ENCODE data around the gene ABHD5.
A peak's percentile ranks its signal among the peaks of the same experiment; 100 is the strongest.
"Not testable (repeated sequence)": the region's sequence is repeated elsewhere in the genome, so short reads cannot be mapped to it uniquely, and the experiment has no call there.

Gene ABHD5

GRCh38 chr3:43674345-43675085 is 16.2 kb upstream of the ABHD5 start:
- Mint-ChIP-seq H3K27me3 (peaks cover 2% of the 10 kb centered on the region), H3K4me3 (no peak overlapping the region), H3K27ac (no peak overlapping the region), H3K4me1 (no peaks in the 10 kb centered on the region), H3K9me3 (peaks cover 2% of the 10 kb centered on the region), H3K36me3 (no peaks in the 10 kb centered on the region)
- no peak for DNase-seq
- CTCF ChIA-PET = no interaction called here

- Mint-ChIP-seq H3K36me3 (no peaks in the 10 kb centered on the region), H3K27ac (no peak overlapping the region), H3K4me1 (no peaks in the 10 kb centered on the region), H3K9me3 (peaks cover 4% of the 10 kb centered on the region), H3K27me3 (peaks cover 4% of the 10 kb centered on the region), H3K4me3 (no peak overlapping the region)
- CTCF ChIA-PET = no interaction called here
- DNase-seq = no peak
These were observed 15.1 kb upstream of the ABHD5 start for GRCh38 chr3:43675593-43675992.

- Mint-ChIP-seq H3K4me3 (no peak overlapping the region), H3K36me3 (no peaks in the 10 kb centered on the region), H3K27ac (no peak overlapping the region), H3K4me1 (no peaks in the 10 kb centered on the region), H3K27me3 (peaks cover 4% of the 10 kb centered on the region), H3K9me3 (peaks cover 4% of the 10 kb centered on the region)
- DNase-seq = no peak
- CTCF ChIA-PET = no interaction called here
These were observed 14.3 kb upstream of the ABHD5 start for GRCh38 chr3:43676441-43676840.

- H3K27ac Mint-ChIP-seq, H3K9me3 Mint-ChIP-seq, H3K36me3 Mint-ChIP-seq, DNase-seq, H3K27me3 Mint-ChIP-seq, H3K4me1 Mint-ChIP-seq, H3K4me3 Mint-ChIP-seq: not testable (repeated sequence)
- CTCF ChIA-PET = interaction anchor here (1.2 kb wide), 1 partner anchor 12 kb away, joined by 3 read pairs; no protein-coding TSS in a partner anchor
These were observed 12.4 kb upstream of the ABHD5 start for GRCh38 chr3:43678375-43678774.

GRCh38 chr3:43678887-43679449 is 11.8 kb upstream of the ABHD5 start:
- not testable (repeated sequence) for H3K36me3 Mint-ChIP-seq, DNase-seq, H3K27ac Mint-ChIP-seq, H3K4me3 Mint-ChIP-seq, H3K4me1 Mint-ChIP-seq, H3K9me3 Mint-ChIP-seq, H3K27me3 Mint-ChIP-seq
- CTCF ChIA-PET = interaction anchor here (1.2 kb wide), 1 partner anchor 11 kb away, joined by 3 read pairs; no protein-coding TSS in a partner anchor

GRCh38 chr3:43680857-43681256 is 9.9 kb upstream of the ABHD5 start:
- H3K4me1 Mint-ChIP-seq, CTCF ChIA-PET, H3K36me3 Mint-ChIP-seq, H3K4me3 Mint-ChIP-seq, H3K27ac Mint-ChIP-seq, H3K9me3 Mint-ChIP-seq, H3K27me3 Mint-ChIP-seq, DNase-seq: not testable (repeated sequence)

GRCh38 chr3:43684944-43685343 is 5.8 kb upstream of the ABHD5 start:
- CTCF ChIA-PET = no interaction called here
- no peaks in the 10 kb centered on the region for H3K36me3 Mint-ChIP-seq
- H3K4me3 Mint-ChIP-seq = no peak overlapping the region
- no peak for DNase-seq
- no peak overlapping the region for H3K27ac Mint-ChIP-seq
- peaks cover 2% of the 10 kb centered on the region for H3K9me3 Mint-ChIP-seq
- peaks cover 4% of the 10 kb centered on the region for H3K4me1 Mint-ChIP-seq
- peaks cover 11% of the 10 kb centered on the region for H3K27me3 Mint-ChIP-seq

GRCh38 chr3:43685921-43686320 is 4.8 kb upstream of the ABHD5 start:
- H3K27ac Mint-ChIP-seq = no peak overlapping the region
- H3K36me3 Mint-ChIP-seq = no peaks in the 10 kb centered on the region
- CTCF ChIA-PET = interaction anchor here (1.2 kb wide), 1 partner anchor 13 kb away, joined by 3 read pairs; no protein-coding TSS in a partner anchor
- H3K9me3 Mint-ChIP-seq = no peaks in the 10 kb centered on the region
- peaks cover 11% of the 10 kb centered on the region for H3K4me1 Mint-ChIP-seq
- peaks cover 20% of the 10 kb centered on the region for H3K27me3 Mint-ChIP-seq
- H3K4me3 Mint-ChIP-seq = no peak overlapping the region
- no peak for DNase-seq

GRCh38 chr3:43686333-43686699 is 4.4 kb upstream of the ABHD5 start:
- Mint-ChIP-seq H3K27me3 (peaks cover 20% of the 10 kb centered on the region), H3K9me3 (no peaks in the 10 kb centered on the region), H3K36me3 (no peaks in the 10 kb centered on the region), H3K4me3 (no peak overlapping the region), H3K4me1 (peaks cover 11% of the 10 kb centered on the region), H3K27ac (no peak overlapping the region)
- CTCF ChIA-PET = interaction anchor here (0.7 to 1.2 kb wide), 2 partner anchors 12 to 307 kb away, joined by 3 read pairs; no protein-coding TSS in a partner anchor
- DNase-seq = no peak

GRCh38 chr3:43686700-43687498 is 3.8 kb upstream of the ABHD5 start:
- peaks cover 2% of the 10 kb centered on the region for H3K36me3 Mint-ChIP-seq

GRCh38 chr3:43687499-43687811 is 3.3 kb upstream of the ABHD5 start:
- CTCF ChIA-PET = no interaction called here
- Mint-ChIP-seq H3K27me3 (peaks cover 20% of the 10 kb centered on the region), H3K4me3 (no peak overlapping the region), H3K9me3 (no peaks in the 10 kb centered on the region), H3K36me3 (peaks cover 5% of the 10 kb centered on the region), H3K27ac (no peak overlapping the region), H3K4me1 (peaks cover 21% of the 10 kb centered on the region)
- no peak for DNase-seq

More at GRCh38 chr3:43686700-43687498, 3.8 kb upstream of the ABHD5 start:
- Mint-ChIP-seq H3K4me1 (peaks cover 15% of the 10 kb centered on the region), H3K27me3 (peaks cover 20% of the 10 kb centered on the region), H3K9me3 (no peaks in the 10 kb centered on the region), H3K27ac (no peak overlapping the region), H3K4me3 (no peak overlapping the region)
- CTCF ChIA-PET = interaction anchor here (0.7 to 1.2 kb wide), 2 partner anchors 12 to 308 kb away, joined by 3 read pairs; no protein-coding TSS in a partner anchor
- no peak for DNase-seq

- peaks cover 5% of the 10 kb centered on the region for H3K36me3 Mint-ChIP-seq
- CTCF ChIA-PET = interaction anchor here (0.7 kb wide), 1 partner anchor 286 kb away, joined by 5 read pairs; no protein-coding TSS in a partner anchor
- H3K27me3 Mint-ChIP-seq = peaks cover 20% of the 10 kb centered on the region
These were observed 2.5 kb upstream of the ABHD5 start for GRCh38 chr3:43688245-43688650.

GRCh38 chr3:43689166-43689565 is 1.6 kb upstream of the ABHD5 start:
- Mint-ChIP-seq H3K4me1 (peaks cover 34% of the 10 kb centered on the region), H3K4me3 (no peak overlapping the region), H3K27ac (no peak overlapping the region), H3K9me3 (no peaks in the 10 kb centered on the region), H3K27me3 (peaks cover 20% of the 10 kb centered on the region), H3K36me3 (peaks cover 5% of the 10 kb centered on the region)
- no peak for DNase-seq
- CTCF ChIA-PET = interaction anchor here (0.7 kb wide), 1 partner anchor 53 kb away, joined by 3 read pairs; no protein-coding TSS in a partner anchor

More at GRCh38 chr3:43688245-43688650, 2.5 kb upstream of the ABHD5 start:
- no peaks in the 10 kb centered on the region for H3K9me3 Mint-ChIP-seq
- H3K4me3 Mint-ChIP-seq = no peak overlapping the region
- no peak for DNase-seq
- H3K27ac Mint-ChIP-seq = no peak overlapping the region
- peaks cover 28% of the 10 kb centered on the region for H3K4me1 Mint-ChIP-seq

- peaks cover 5% of the 10 kb centered on the region for H3K36me3 Mint-ChIP-seq
- CTCF ChIA-PET = interaction anchor here (0.6 to 1.3 kb wide), 6 partner anchors 12 to 158 kb away, joined by 3 to 4 read pairs (median 3); no protein-coding TSS in a partner anchor
- peaks cover 37% of the 10 kb centered on the region for H3K4me1 Mint-ChIP-seq
- no peak for DNase-seq
- H3K27me3 Mint-ChIP-seq = peaks cover 20% of the 10 kb centered on the region
- H3K9me3 Mint-ChIP-seq = no peaks in the 10 kb centered on the region
- H3K27ac Mint-ChIP-seq = peak overlapping the region; percentile 90
- H3K4me3 Mint-ChIP-seq = peak overlapping the region; percentile 84
These were observed 855 bp upstream of the ABHD5 start for GRCh38 chr3:43689766-43690399.
